HAP-1 (cell line): ENCODE data around the gene LCN10.

Source experiments
- DNase-seq, 2 experiments: peaks; one replicate each; pipeline ENCODE4 v3.0.0-alpha.2; 2016 to 2020; ENCODE audit warnings: low spot score in 2 of 2
- H3K27me3 ChIP-seq: fragments of 250-450 bp; sonication (Bioruptor Pico); 2 replicates; pipeline ENCODE4 v1.5.1; 2020; ENCODE audit warnings: low read depth, mild to moderate bottlenecking, moderate library complexity
- H3K36me3 ChIP-seq: fragments of 250-450 bp; sonication (Bioruptor Pico); replicated peaks from 2 replicates; pipeline ENCODE4 v1.5.1; 2020; ENCODE audit warnings: mild to moderate bottlenecking
- H3K4me1 ChIP-seq: fragments of 250-450 bp; sonication (Bioruptor Pico); 2 replicates; pipeline ENCODE4 v1.5.1; 2020; ENCODE audit warnings: mild to moderate bottlenecking
- H3K4me3 ChIP-seq: fragments of 250-450 bp; sonication (Bioruptor Pico); 2 replicates; pipeline ENCODE4 v1.5.1; 2020; ENCODE audit warnings: mild to moderate bottlenecking, moderate library complexity
- H3K9me3 ChIP-seq: fragments of 250-450 bp; sonication (Bioruptor Pico); 2 replicates; pipeline ENCODE4 v1.5.1; 2020; ENCODE audit warnings: mild to moderate bottlenecking, moderate library complexity
- in situ Hi-C: fragments of 300-500 bp; cut with MboI; formaldehyde crosslinking; loops from 3 replicates; pipeline ENCODE4 v1.14.3; 2020; ENCODE audit warnings: low sequenced_read_pairs, inconsistent platforms, mixed read lengths

Gene LCN10

GRCh38 chr9:136689108-136689460, 53.7 kb downstream of the LCN10 start:
- in situ Hi-C loops, result no loop called here
- H3K4me1 ChIP-seq, result peaks cover 6% of the 10 kb centered on the region

GRCh38 chr9:136688274-136689107, 54.2 kb downstream of the LCN10 start:
- DNase-seq, result no peak
- H3K9me3 ChIP-seq, result no peaks in the 10 kb centered on the region
- no peaks in the 10 kb centered on the region for H3K27me3 ChIP-seq
- peaks cover 6% of the 10 kb centered on the region for H3K4me1 ChIP-seq
- H3K36me3 ChIP-seq, result no peaks in the 10 kb centered on the region
- no peak overlapping the region for H3K4me3 ChIP-seq
- in situ Hi-C loops, result no loop called here

More at GRCh38 chr9:136689108-136689460, 53.7 kb downstream of the LCN10 start:
- DNase-seq, result no peak
- Histone ChIP-seq H3K4me3 (no peak overlapping the region), H3K36me3 (no peaks in the 10 kb centered on the region), H3K9me3 (no peaks in the 10 kb centered on the region), H3K27me3 (no peaks in the 10 kb centered on the region)
